22Rv1 (cell line): ENCODE results near the gene MCEE.

Experiments used
- H3K27ac ChIP-seq: fragments of 450-650 bp; 2 replicates; pipeline ENCODE4 v1.5.1; 2017
- CTCF ChIP-seq: fragments of 450-650 bp; IDR thresholded peaks from 2 replicates; pipeline ENCODE4 v1.5.1; 2017; ENCODE audit warnings: mild to moderate bottlenecking
- ZFX ChIP-seq: fragments of 450-650 bp; IDR thresholded peaks from 2 replicates; pipeline ENCODE4 v1.6.1; 2017; ENCODE audit warnings: antibody characterized with exemption, borderline replicate concordance

The MCEE gene

GRCh38 chr2:71064110-71064611, 65.9 kb downstream of the MCEE start:
- TF ChIP-seq ZFX (no peak), CTCF (no peak)
- H3K27ac ChIP-seq: no peak overlapping the region

GRCh38 chr2:71063216-71063615, 66.8 kb downstream of the MCEE start:
- H3K27ac ChIP-seq: no peak overlapping the region
- TF ChIP-seq CTCF (no peak), ZFX (no peak)

- no peak overlapping the region for H3K27ac ChIP-seq
- no peak for TF ChIP-seq ZFX
- no peak for TF ChIP-seq CTCF
Measured at GRCh38 chr2:71060871-71061270, 69.2 kb downstream of the MCEE start.

- no peak for TF ChIP-seq CTCF
- no peak for TF ChIP-seq ZFX
- no peak overlapping the region for H3K27ac ChIP-seq
Measured at GRCh38 chr2:71060211-71060610, 69.8 kb downstream of the MCEE start.
